Gastrocnemius medialis (tissue), 4 donors: ENCODE data around the gene GRM1. TPM values are rescaled to one million over a fixed set of nuclear protein-coding genes. Genes with fewer than 3 reads are reported as not detected.

Experiments used
- ATAC-seq, 2 donors: fragments of 150-250 bp; one replicate each; pipeline ENCODE4 v1.9.1; 2016
- DNase-seq, 2 donors: peaks; one replicate each; pipeline ENCODE4 v3.0.0-alpha.2; 2019
- H3K27ac ChIP-seq, 4 donors: fragments of 200-600 bp; sonication (generic); 1 replicate in 1 of 4; 2 replicates in 3 of 4; pipeline ENCODE4 v1.5.1; 2016 to 2018; ENCODE audit warnings: mild to moderate bottlenecking in 2 of 4, moderate library complexity in 1 of 4
- H3K27me3 ChIP-seq, 3 donors: fragments of 200-600 bp; sonication (generic) in 2 of 3; 1 replicate in 1 of 3; 2 replicates in 2 of 3; pipeline versions ENCODE4 v1.5.1 to v1.6.0; 2016 to 2019; ENCODE audit warnings: mild to moderate bottlenecking in 1 of 3, moderate library complexity in 1 of 3
- H3K36me3 ChIP-seq, 2 donors: fragments of 200-600 bp; sonication (generic) in 1 of 2; one replicate each; pipeline ENCODE4 v1.5.1; 2017 to 2018
- H3K4me1 ChIP-seq, 2 donors: fragments of 200-600 bp; sonication (generic) in 1 of 2; one replicate each; pipeline ENCODE4 v1.5.1; 2016 to 2017; ENCODE audit warnings: mild to moderate bottlenecking in 2 of 2
- H3K4me3 ChIP-seq, 4 donors: fragments of 200-600 bp; sonication (generic) in 3 of 4; 1 replicate in 1 of 4; 2 replicates in 3 of 4; pipeline ENCODE4 v1.5.1; 2016 to 2019; ENCODE audit warnings: mild to moderate bottlenecking in 2 of 4
- H3K9me3 ChIP-seq, 3 donors: fragments of 200-600 bp; sonication (generic) in 2 of 3; 1 replicate in 1 of 3; 2 replicates in 2 of 3; pipeline ENCODE4 v1.5.1; 2016 to 2019
- CTCF ChIP-seq, 5 experiments: fragments of 450-650 bp in 3 of 5; fragments of 200-600 bp in 2 of 5; sonication (generic) in 2 of 5; IDR thresholded peaks in 4 of 5; conservative IDR thresholded peaks in 1 of 5; 1 replicate in 4 of 5; 2 replicates in 1 of 5; pipeline ENCODE4 v1.5.1; 2016 to 2019; ENCODE audit warnings: antibody characterized with exemption in 5 of 5, mild to moderate bottlenecking in 3 of 5, moderate library complexity in 3 of 5
- POLR2A ChIP-seq, 2 donors: fragments of 450-650 bp; IDR thresholded peaks; one replicate each; pipeline ENCODE4 v1.6.1; 2017; ENCODE audit warnings: antibody characterized with exemption in 2 of 2, mild to moderate bottlenecking in 2 of 2, moderate library complexity in 2 of 2
- in situ Hi-C, 4 donors: fragments of 200-750 bp; cut with MboI; loops; one replicate each; pipeline versions ENCODE4 v1.15.0 to v1.8.0; 2017; ENCODE audit warnings: low sequenced_read_pairs in 4 of 4
- intact Hi-C: fragments of 100-400 bp; cut with DNase I; formaldehyde crosslinking; loops from one replicate; pipeline ENCODE4 v1.15.1; 2023; ENCODE audit warnings: low total_unique reads
- total RNA-seq, 4 donors: library from RNA; depleted of rRNA; stranded (reverse); fragments of >200 nt; gene quantifications; one replicate each; pipeline versions ENCODE4 v1.1.0 to v1.2.3, GENCODE V29; 2016

GRM1 gene
- total RNA-seq, 4 donors from 2014 or later: 0.04 TPM; not detected in 3

DNA sequence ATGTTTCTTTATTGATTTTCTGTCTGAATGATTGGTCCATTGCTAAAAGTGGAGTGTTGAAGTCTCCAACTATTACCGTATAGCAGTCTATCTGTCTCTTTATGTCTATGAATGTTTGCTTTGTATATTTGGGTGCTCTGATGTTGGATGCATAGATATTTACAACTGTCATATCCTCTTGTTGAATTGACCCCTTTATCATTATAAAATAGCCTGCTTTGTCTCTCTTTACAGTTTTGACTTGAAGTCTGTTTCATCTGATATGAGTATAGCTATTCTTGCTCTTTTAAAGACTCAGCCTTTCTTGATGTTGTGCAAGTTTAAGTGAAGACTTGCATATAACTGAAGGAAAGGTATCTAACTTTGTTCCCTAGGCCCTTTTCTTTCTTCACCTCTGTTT lies 341.0 kb downstream of the GRM1 start:
- Histone ChIP-seq H3K27ac (no peak overlapping the region), H3K9me3 (no peaks in the 10 kb centered on the region), H3K4me3 (no peak overlapping the region), H3K36me3 (no peaks in the 10 kb centered on the region), H3K27me3 (no peaks in the 10 kb centered on the region), H3K4me1 (no peaks in the 10 kb centered on the region)
- intact Hi-C loops (no loop called here), in situ Hi-C loops (no loop called here)
- ATAC-seq (no peak), DNase-seq (no peak)
- TF ChIP-seq CTCF (IDR thresholded peaks at IDR 0.05 in 4 of 5, conservative IDR thresholded peaks at IDR 0.05 in 1 of 5) (no peak), POLR2A (IDR thresholded peaks at IDR 0.05) (no peak)

- Histone ChIP-seq H3K36me3 (no peaks in the 10 kb centered on the region), H3K4me1 (no peaks in the 10 kb centered on the region), H3K27ac (no peak overlapping the region), H3K27me3 (no peaks in the 10 kb centered on the region), H3K9me3 (no peaks in the 10 kb centered on the region), H3K4me3 (no peak overlapping the region)
- ATAC-seq (no peak), DNase-seq (no peak)
- in situ Hi-C loops: no loop called here
- intact Hi-C loops: no loop called here
- TF ChIP-seq POLR2A (IDR thresholded peaks at IDR 0.05): no peak
- TF ChIP-seq CTCF (IDR thresholded peaks at IDR 0.05 in 4 of 5, conservative IDR thresholded peaks at IDR 0.05 in 1 of 5): no peak
Observed at GRCh38 chr6:146381486-146381885, 352.6 kb downstream of the GRM1 start.

GRCh38 chr6:146388736-146389364 lies 360.0 kb downstream of the GRM1 start:
- no peak for ATAC-seq
- intact Hi-C loops (no loop called here), in situ Hi-C loops (no loop called here)
- TF ChIP-seq CTCF (IDR thresholded peaks at IDR 0.05 in 4 of 5, conservative IDR thresholded peaks at IDR 0.05 in 1 of 5) (no peak), POLR2A (IDR thresholded peaks at IDR 0.05) (no peak)
- DNase-seq: no peak
- H3K36me3 ChIP-seq: no peaks in the 10 kb centered on the region
- H3K9me3 ChIP-seq: no peaks in the 10 kb centered on the region
- no peaks in the 10 kb centered on the region for H3K27me3 ChIP-seq
- H3K4me1 ChIP-seq: no peaks in the 10 kb centered on the region
- H3K4me3 ChIP-seq: no peak overlapping the region
- H3K27ac ChIP-seq: no peak overlapping the region

DNA sequence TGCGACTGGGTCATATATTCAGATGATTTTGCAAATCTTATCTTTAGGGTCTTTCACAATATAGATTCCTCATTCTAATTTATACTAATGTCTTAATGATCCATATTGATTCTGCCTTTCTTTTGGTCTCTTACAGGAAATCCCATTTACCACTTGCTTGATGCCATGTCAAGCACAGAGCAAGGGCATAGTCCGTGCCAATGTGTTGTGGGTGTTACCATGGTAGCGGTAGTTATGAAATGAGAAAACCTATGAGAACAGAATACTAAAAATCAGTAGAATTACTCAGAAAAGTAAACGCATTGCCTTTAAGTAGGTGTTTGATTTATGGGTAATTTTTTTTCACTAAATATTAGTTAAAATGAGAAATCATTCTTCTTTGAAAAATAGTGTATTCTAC lies 360.9 kb downstream of the GRM1 start:
- in situ Hi-C loops (no loop called here), intact Hi-C loops (no loop called here)
- DNase-seq (no peak), ATAC-seq (no peak)
- H3K9me3 ChIP-seq: no peaks in the 10 kb centered on the region
- H3K36me3 ChIP-seq: no peaks in the 10 kb centered on the region
- H3K27ac ChIP-seq: no peak overlapping the region
- H3K27me3 ChIP-seq: no peaks in the 10 kb centered on the region
- no peak overlapping the region for H3K4me3 ChIP-seq
- TF ChIP-seq POLR2A (IDR thresholded peaks at IDR 0.05) (no peak), CTCF (IDR thresholded peaks at IDR 0.05 in 4 of 5, conservative IDR thresholded peaks at IDR 0.05 in 1 of 5) (no peak)
- H3K4me1 ChIP-seq: no peaks in the 10 kb centered on the region

- Histone ChIP-seq H3K4me1 (no peaks in the 10 kb centered on the region), H3K4me3 (no peak overlapping the region), H3K27me3 (no peaks in the 10 kb centered on the region), H3K27ac (no peak overlapping the region), H3K9me3 (no peaks in the 10 kb centered on the region), H3K36me3 (no peaks in the 10 kb centered on the region)
- in situ Hi-C loops (no loop called here), intact Hi-C loops (no loop called here)
- TF ChIP-seq CTCF (IDR thresholded peaks at IDR 0.05 in 4 of 5, conservative IDR thresholded peaks at IDR 0.05 in 1 of 5): no peak
- no peak for TF ChIP-seq POLR2A (IDR thresholded peaks at IDR 0.05)
- DNase-seq (no peak), ATAC-seq (no peak)
Observed at GRCh38 chr6:146397638-146398037, 368.8 kb downstream of the GRM1 start.
